Measurements from ENCODE around the gene HS6ST2. TPM values are rescaled to one million over a fixed set of nuclear protein-coding genes. Genes with fewer than 3 reads are reported as not detected.

Gene HS6ST2
- total and polyA plus RNA-seq, 9 of the 15 experiments (the other 6 are each of a cell fraction or from before 2014, with no cell fraction given): not detected

DNA sequence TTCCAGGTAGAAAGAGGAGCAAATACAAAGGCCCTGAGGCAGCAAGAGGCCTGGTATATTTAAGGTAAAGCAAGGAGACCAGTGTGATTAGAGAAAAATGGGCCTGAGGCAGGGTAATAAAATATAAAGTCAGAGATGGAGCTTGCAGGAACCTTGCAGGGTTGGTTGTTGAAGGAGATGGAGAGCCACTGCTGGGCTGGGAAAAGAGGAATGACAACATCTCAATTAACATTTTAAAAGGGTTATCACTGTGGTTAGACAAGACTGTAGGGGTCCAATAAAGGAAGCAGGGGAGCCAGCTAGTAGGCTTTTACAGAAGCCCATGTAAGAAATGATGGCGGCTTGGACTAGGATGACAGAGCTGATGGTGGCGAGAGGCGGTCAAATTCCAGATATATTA, 264.0 kb downstream of the HS6ST2 start (continued):
- no peak for TF ChIP-seq MED1 (CRISPR knock-in tag; IDR thresholded peaks at IDR 0.05; ENCODE audit: borderline replicate concordance)

- Histone ChIP-seq H3K36me3 (ENCODE audit: control insufficient read depth, insufficient read depth, low read length) (no peaks in the 10 kb centered on the region), H3K4me3 (no peak overlapping the region), H4K20me1 (replicated peaks; ENCODE audit: control insufficient read depth, insufficient read depth, low read length) (no peaks in the 10 kb centered on the region), H2AFZ (ENCODE audit: low read depth, low read length) (no peak overlapping the region), H3K9me1 (ENCODE audit: control insufficient read depth, insufficient read depth, low read length) (no peaks in the 10 kb centered on the region), H3K9me3 (replicated peaks; ENCODE audit: control insufficient read depth, insufficient read depth, low read depth, low read length) (no peaks in the 10 kb centered on the region), H3K79me2 (ENCODE audit: control insufficient read depth, insufficient read depth, low read length) (no peaks in the 10 kb centered on the region), H3K4me2 (ENCODE audit: insufficient read depth, low read length) (no peak overlapping the region), H3K4me1 (replicated peaks in 1 of 2; ENCODE audit: control insufficient read depth in 2 of 2, insufficient read depth in 2 of 2, low read length in 2 of 2) (no peaks in the 10 kb centered on the region), H3K27me3 (ENCODE audit: control insufficient read depth in 2 of 2, insufficient read depth in 2 of 2, low read length in 2 of 2) (no peaks in the 10 kb centered on the region), H3K27ac (ENCODE audit: extremely low read depth, low read depth, low read length) (no peak overlapping the region), H3K9ac (ENCODE audit: insufficient read depth in 1 of 2, low read depth in 2 of 2, low read length in 2 of 2) (no peak overlapping the region)
- no TSS peak for BruUV-seq (replicated peaks)
- intact Hi-C loops (cut with micrococcal nuclease): no loop called here
- ATAC-seq: no peak
- ChIA-PET CTCF (ENCODE audit: low intra/inter-chr PET ratio) (no interaction called here), POLR2A (interaction anchor here (0.7 kb wide), 1 partner anchor 730 kb away, joined by 3 read pairs; no protein-coding TSS in a partner anchor)
- no peak for DNase-seq (ENCODE audit: extremely low read depth in 1 of 4, low spot score in 3 of 4)
- no peak for FAIRE-seq
- 0% methylated on average over 1 of the region's 1 CpG for whole genome bisulfite sequencing (ENCODE audit: insufficient coverage, low coverage, missing lambda C conversion rate)
- in situ Hi-C loops (cut with MboI): no loop called here
- no peak for TF ChIP-seq EWSR1 (IDR thresholded peaks at IDR 0.05; ENCODE audit: borderline replicate concordance, low read depth, partially characterized antibody)
- no peak for TF ChIP-seq BCOR (IDR thresholded peaks at IDR 0.05)
- no peak for TF ChIP-seq ARID4B (CRISPR knock-in tag; IDR thresholded peaks at IDR 0.05)
- no peak for TF ChIP-seq EP300 (IDR thresholded peaks at IDR 0.05; ENCODE audit: low read length)
- no peak for TF ChIP-seq THRAP3 (IDR thresholded peaks at IDR 0.05; ENCODE audit: borderline replicate concordance)
- no peak for TF ChIP-seq SRSF3 (IDR thresholded peaks at IDR 0.05; ENCODE audit: insufficient read depth, low read length)
- TF ChIP-seq, protein P1, sequence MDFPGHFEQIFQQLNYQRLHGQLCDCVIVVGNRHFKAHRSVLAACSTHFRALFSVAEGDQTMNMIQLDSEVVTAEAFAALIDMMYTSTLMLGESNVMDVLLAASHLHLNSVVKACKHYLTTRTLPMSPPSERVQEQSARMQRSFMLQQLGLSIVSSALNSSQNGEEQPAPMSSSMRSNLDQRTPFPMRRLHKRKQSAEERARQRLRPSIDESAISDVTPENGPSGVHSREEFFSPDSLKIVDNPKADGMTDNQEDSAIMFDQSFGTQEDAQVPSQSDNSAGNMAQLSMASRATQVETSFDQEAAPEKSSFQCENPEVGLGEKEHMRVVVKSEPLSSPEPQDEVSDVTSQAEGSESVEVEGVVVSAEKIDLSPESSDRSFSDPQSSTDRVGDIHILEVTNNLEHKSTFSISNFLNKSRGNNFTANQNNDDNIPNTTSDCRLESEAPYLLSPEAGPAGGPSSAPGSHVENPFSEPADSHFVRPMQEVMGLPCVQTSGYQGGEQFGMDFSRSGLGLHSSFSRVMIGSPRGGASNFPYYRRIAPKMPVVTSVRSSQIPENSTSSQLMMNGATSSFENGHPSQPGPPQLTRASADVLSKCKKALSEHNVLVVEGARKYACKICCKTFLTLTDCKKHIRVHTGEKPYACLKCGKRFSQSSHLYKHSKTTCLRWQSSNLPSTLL (IDR thresholded peaks at IDR 0.05): no peak
- no peak for TF ChIP-seq ZNF124 (CRISPR knock-in tag; IDR thresholded peaks at IDR 0.05)
- TF ChIP-seq KHSRP (IDR thresholded peaks at IDR 0.05): no peak
- TF ChIP-seq ZNF174 (CRISPR knock-in tag; IDR thresholded peaks at IDR 0.05): no peak
- TF ChIP-seq TSHZ1 (CRISPR knock-in tag; IDR thresholded peaks at IDR 0.05): no peak
- TF ChIP-seq MXI1 (IDR thresholded peaks at IDR 0.05; ENCODE audit: low read depth, low read length): no peak
Observed at GRCh38 chrX:132692526-132692925, 265.9 kb downstream of the HS6ST2 start.

Measured in K562 (cell line).